ENCODE measurements around the gene RAP1GAP2.
"Not testable (repeated sequence)": the region's sequence is repeated elsewhere in the genome, so short reads cannot be mapped to it uniquely, and the experiment has no call there.

Gene RAP1GAP2

GRCh38 chr17:3030852-3031470, 234.7 kb downstream of the RAP1GAP2 start:
- not testable (repeated sequence) for DNase-seq

- no peak for DNase-seq
Observed at GRCh38 chr17:3032258-3033247, 236.3 kb downstream of the RAP1GAP2 start.

GRCh38 chr17:3033248-3033640, 237.0 kb downstream of the RAP1GAP2 start:
- DNase-seq = no peak

GRCh38 chr17:3033741-3034577, 237.7 kb downstream of the RAP1GAP2 start:
- no peak for DNase-seq

- no peak for DNase-seq
Observed at GRCh38 chr17:3034578-3034920, 238.3 kb downstream of the RAP1GAP2 start.

- DNase-seq = no peak
Observed at GRCh38 chr17:3035256-3035967, 239.2 kb downstream of the RAP1GAP2 start.

- DNase-seq = no peak
Observed at GRCh38 chr17:3035968-3036280, 239.7 kb downstream of the RAP1GAP2 start.

GRCh38 chr17:3036800-3037199, 240.6 kb downstream of the RAP1GAP2 start:
- DNase-seq = no peak

- no peak for DNase-seq
Observed at GRCh38 chr17:3037259-3037658, 241.0 kb downstream of the RAP1GAP2 start.

GRCh38 chr17:3038941-3039340, 242.7 kb downstream of the RAP1GAP2 start:
- DNase-seq = no peak

GRCh38 chr17:3039736-3040135, 243.5 kb downstream of the RAP1GAP2 start:
- DNase-seq = no peak

- no peak for DNase-seq
Observed at GRCh38 chr17:3040882-3041281, 244.6 kb downstream of the RAP1GAP2 start.

- DNase-seq = no peak
Observed at GRCh38 chr17:3043737-3044365, 247.6 kb downstream of the RAP1GAP2 start.

GRCh38 chr17:3046753-3047152, 250.5 kb downstream of the RAP1GAP2 start:
- no peak for DNase-seq

GRCh38 chr17:3048727-3049471, 252.7 kb downstream of the RAP1GAP2 start:
- DNase-seq = peak; percentile 97

- DNase-seq = no peak
Observed at GRCh38 chr17:3049705-3050295, 253.6 kb downstream of the RAP1GAP2 start.

- not testable (repeated sequence) for DNase-seq
Observed at GRCh38 chr17:3054868-3055267, 258.6 kb downstream of the RAP1GAP2 start.

GRCh38 chr17:3062824-3063377, 266.7 kb downstream of the RAP1GAP2 start:
- DNase-seq = not testable (repeated sequence)

- DNase-seq = not testable (repeated sequence)
Observed at GRCh38 chr17:3063507-3063906, 267.3 kb downstream of the RAP1GAP2 start, which contains the start of gene OR1D5. OR1D5 (minus strand) TSS chr17:3063607; CDS start chr17:3063607, 0 bp downstream.

- not testable (repeated sequence) for DNase-seq
Observed at GRCh38 chr17:3065192-3065591, 269.0 kb downstream of the RAP1GAP2 start.

GRCh38 chr17:3073850-3074249, 277.6 kb downstream of the RAP1GAP2 start:
- not testable (repeated sequence) for DNase-seq

Data from DMS79 treated with DMSO at 0.1 percent for 48 hours (cell line).